DMS53 treated with DMSO at 0.1 percent for 48 hours (cell line): ENCODE results near the gene IFI27L2.

ENCODE experiments used
- DNase-seq: peaks from one replicate; lab custom pipeline; 2025; ENCODE audit not compliant: unreplicated experiment; lab: John Stamatoyannopoulos, UW

The IFI27L2 gene

GRCh38 chr14:94153750-94154342 lies 24.4 kb upstream of the IFI27L2 start:
- no peak for DNase-seq

- DNase-seq: no peak
Measured at GRCh38 chr14:94152676-94153075, 23.3 kb upstream of the IFI27L2 start.

DNA sequence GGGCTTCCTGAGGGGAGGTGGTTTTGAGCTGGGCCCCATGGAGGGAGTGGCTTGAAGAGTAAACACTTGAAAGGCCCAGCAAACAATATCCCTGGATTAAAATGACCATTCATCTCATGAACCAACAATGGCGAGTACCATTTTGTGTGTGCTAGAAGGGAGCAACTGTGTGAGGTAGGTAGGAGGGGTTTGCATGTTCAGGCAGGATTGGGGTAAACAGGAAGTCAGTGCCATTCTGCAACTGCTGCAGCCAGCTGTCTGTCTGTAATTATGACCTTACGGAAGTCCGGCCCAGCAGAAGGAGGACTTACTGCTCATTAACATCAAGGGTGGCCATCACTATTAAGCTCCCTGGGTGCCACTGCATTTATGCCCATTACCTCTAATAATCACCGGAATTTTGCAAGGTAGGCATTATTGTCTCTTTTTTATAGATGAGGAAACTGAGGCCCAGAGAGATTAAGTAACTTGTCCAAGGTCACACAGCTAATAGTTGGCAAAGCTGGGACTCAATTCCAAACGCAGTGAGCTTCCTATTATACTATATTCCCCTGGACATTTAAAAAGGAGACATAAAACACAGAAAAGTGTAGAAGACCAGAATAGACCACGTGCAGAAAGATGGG lies 16.6 kb upstream of the IFI27L2 start:
- DNase-seq: peak; percentile 73

DNA sequence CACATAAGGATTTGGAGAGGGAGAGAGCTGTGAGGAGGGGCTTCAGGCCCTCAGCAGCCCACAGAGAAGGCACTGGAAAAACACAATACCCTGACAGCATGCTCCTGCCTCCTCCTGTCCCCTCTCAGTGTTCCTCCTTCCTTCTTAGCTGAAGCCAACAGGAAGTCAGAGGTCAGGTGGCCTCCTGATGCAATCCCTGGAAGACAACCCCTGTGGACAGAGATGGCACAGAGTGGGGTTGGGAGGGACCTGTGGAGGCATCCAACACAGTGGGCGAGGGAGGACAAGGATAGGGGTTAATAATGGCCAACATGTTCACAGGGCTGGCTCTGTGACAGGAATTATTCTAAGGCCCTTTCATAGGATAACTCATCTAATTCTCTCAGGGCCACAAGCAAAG lies 15.4 kb upstream of the IFI27L2 start:
- no peak for DNase-seq

GRCh38 chr14:94143711-94144110 lies 14.3 kb upstream of the IFI27L2 start:
- DNase-seq: no peak

GRCh38 chr14:94143239-94143638 lies 13.8 kb upstream of the IFI27L2 start:
- no peak for DNase-seq

- DNase-seq: no peak
Measured at GRCh38 chr14:94142836-94143235, 13.4 kb upstream of the IFI27L2 start.

GRCh38 chr14:94142247-94142646 lies 12.8 kb upstream of the IFI27L2 start:
- DNase-seq: no peak

DNA sequence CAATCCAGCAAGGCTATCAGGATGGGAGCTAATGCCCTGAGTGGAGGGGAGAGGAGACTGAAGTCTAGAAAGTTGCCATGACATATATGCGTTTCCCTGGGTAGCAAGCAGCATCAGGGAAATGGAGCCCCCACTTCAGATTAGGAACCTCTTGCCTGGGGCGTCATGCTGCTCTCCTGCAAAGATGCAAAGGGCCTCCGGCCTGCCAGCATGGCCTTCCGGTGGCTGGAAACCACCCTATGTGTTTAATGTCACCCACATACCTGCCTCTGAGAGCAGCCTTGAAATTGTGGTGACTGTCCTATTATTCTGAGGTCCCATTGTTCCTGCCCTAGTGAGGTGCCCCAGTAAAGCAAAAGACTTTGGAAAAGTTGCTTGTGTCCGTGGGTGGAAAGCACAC lies 10.0 kb upstream of the IFI27L2 start:
- no peak for DNase-seq

GRCh38 chr14:94139006-94139405 lies 9.6 kb upstream of the IFI27L2 start:
- no peak for DNase-seq

GRCh38 chr14:94138251-94138650 lies 8.8 kb upstream of the IFI27L2 start:
- DNase-seq: no peak

DNA sequence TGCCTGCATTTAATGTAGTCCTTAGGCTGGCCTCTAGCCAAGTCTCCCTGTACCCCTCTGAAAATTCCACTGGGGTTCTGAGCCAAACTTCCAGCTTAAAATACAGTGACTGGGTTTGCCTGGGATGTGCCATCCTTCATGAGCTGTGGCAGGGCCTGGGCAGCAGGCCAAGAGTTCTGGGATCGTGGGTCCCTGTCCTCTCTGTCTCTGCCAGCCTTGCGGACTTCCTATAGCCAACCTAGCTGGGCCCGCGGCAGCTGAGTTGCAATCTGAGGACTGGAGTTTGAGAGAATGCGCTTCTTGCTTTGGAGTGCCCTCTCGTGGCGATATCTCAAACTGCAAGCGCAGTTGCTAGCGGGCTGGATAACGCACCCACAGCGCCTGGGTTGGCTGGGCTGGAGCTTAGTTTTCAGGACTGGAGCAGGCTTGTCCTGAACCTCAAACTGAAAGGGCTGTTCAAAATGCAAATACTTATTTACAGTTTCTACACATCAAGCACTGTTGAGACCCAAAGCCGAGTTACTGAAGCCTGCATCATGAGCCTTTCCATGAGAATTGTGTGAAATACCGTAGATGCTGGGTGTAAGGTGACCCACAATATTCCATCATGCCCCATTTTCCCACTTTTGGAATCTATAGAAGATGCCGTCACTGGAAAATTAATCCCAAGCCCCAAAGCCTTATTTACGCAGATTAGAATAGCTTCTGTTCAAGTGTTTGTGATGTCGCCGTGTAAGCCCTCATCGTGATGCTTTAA lies 7.3 kb upstream of the IFI27L2 start:
- peak; percentile 71 for DNase-seq

GRCh38 chr14:94135476-94135875 lies 6.1 kb upstream of the IFI27L2 start:
- no peak for DNase-seq

GRCh38 chr14:94132285-94132887 lies 3.0 kb upstream of the IFI27L2 start:
- peak; percentile 55 for DNase-seq

DNA sequence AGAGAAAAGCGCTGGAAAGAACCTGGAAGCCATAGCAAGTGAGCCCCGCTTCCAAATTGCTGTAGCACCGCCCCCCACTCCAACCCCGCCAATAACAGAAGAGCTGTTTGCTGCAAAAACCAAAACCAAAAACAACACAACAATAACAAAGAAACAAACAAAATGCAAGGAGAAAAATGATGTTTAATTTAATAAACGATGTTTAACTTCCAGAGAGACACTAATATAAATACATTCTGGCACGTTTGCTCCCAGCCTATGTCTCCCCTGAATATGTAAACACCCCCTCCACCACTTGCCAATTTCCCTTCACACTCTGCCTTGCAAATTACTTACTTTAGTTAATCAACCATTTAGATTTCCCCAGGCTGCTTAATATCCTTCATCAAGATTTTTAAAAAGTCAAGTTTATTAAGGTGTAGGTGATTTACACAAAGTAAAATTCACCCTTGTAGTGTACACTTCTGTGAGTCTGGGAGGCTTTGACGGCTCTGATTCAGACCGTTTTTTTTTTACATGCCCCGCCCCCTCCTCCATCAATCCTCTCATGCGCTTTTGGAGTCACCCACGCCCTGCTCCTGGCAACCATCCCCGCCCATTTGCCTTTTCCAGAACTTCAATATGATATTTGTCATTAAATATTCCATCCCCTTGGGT lies 482 bp upstream of the IFI27L2 start:
- DNase-seq: no peak

DNA sequence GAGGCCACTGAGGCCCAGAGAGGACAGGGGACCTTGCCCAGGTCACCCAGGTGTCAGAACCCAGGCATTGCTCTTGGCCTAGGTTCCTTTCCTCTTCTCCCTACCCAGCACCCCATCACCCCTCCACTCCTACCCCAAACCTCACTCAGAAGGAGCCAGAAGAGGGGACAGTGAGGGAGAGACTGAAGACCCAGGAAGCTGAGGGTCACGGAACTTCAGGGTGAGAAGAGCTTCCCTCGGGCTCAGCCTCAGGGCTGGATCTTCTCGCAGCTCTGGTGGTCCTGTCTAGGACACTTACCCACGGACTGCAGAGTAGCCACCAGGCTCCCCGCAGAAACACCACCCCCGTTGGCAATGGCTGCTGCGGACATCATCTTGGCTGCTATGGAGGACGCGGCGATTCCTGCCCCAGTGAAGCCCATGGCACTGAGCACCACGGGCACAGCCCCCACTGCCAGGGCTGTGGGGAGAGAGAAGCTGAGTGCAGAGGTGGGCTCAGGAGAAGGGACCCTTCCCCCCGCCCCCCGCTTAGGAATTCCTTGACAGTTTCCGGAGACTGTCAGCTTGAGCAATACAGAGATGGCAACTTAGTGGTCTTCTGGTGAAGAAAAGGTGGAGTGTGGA lies 1.1 kb downstream of the IFI27L2 start:
- no peak for DNase-seq

DNA sequence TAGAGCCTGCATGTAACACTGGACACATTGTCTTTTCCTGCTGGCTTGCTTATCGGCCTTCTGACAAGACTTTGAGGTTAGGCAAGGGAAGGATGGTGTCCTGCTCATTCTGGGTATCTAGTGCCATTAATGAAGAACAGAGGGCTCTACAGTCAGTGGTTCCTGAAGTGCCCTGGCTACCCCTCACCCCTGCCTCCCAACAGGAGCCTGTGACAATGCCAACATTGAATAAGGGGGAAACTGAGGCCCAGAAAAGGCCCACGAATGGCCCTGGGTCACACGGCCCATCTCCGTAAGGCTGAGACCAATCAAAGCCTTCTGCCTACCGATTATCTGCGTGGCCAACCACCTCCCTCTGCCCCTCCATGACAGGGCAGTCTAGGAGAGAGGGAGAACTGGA lies 2.1 kb downstream of the IFI27L2 start:
- DNase-seq: no peak

GRCh38 chr14:94126800-94127199 lies 2.6 kb downstream of the IFI27L2 start:
- DNase-seq: no peak

GRCh38 chr14:94126419-94126677 lies 3.1 kb downstream of the IFI27L2 start:
- no peak for DNase-seq

DNA sequence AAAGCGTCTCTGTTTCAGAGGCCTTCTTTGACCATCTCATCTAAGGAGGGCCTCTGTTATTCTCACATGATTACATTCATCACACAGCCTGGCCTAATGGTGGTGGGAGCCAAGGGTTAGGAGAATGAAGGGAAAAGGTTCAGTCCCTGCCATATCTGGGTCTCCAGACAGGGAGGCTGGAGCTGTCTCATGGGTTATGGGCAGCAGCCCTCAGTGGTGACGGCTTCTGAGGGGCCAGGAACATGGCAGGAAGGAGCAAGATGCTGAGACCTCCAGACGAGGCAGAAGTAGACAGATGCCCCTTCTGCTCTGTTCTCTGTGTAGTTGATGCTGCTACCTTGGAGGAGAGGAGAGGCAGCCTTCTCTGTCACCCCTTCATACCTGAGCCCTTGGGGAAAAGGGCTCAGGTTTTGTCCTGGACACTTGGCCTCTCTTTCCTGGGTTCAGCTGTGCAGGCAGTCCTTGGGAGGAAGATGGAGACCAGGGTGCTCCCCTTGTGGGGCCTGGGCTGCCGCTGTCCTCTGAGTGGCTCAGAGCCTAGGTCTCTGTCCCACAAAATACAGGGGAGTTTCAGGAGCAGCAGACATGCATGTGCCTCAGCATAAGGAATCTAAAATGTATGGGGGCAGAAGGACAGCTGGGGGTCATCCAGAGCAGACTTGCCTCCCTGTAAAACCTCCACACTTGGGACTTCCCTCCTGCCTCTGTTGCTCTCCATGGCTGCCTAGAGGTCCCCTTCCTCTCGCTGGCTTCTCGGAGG lies 3.6 kb downstream of the IFI27L2 start:
- DNase-seq: no peak
